ENCODE measurements around the gene RAB5IF. TPM values are rescaled to one million over a fixed set of nuclear protein-coding genes. Genes with fewer than 3 reads are reported as not detected.

The RAB5IF gene
- total and polyA plus RNA-seq, 2 of the 13 experiments (the other 11 are each of a cell fraction or from before 2014, with no cell fraction given) = 261 to 305 TPM

DNA sequence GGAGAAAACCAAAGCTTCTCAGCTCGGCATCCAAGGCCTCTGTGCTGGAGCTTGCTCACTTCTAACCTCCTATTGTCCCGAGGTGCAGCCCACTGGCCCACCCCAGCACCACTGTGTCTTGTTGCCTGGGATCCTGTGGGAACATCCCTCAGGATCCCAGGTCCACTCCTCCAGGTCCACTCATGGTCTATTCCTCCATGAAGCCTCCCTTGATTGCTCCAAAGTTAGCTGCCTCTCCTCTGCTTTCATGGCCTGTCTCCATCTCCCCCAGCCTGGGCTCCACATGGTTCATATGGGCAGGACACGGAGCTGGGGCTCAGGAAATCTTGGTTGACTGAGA lies 26.5 kb downstream of the RAB5IF start (continued):
- TF ChIP-seq ZNF674 (CRISPR knock-in tag; IDR thresholded peaks at IDR 0.05; ENCODE audit: low read depth) = 0 out of 2 replicates have a peak, but pooled peaks have one; percentile 55
- no peak for TF ChIP-seq GRHL1 (CRISPR knock-in tag; conservative IDR thresholded peaks at IDR 0.05)
- TF ChIP-seq ZNF577 (CRISPR knock-in tag; IDR thresholded peaks at IDR 0.05; ENCODE audit: borderline replicate concordance, low read depth) = no peak
- TF ChIP-seq, protein P1, sequence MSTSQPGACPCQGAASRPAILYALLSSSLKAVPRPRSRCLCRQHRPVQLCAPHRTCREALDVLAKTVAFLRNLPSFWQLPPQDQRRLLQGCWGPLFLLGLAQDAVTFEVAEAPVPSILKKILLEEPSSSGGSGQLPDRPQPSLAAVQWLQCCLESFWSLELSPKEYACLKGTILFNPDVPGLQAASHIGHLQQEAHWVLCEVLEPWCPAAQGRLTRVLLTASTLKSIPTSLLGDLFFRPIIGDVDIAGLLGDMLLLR (CRISPR knock-in tag; IDR thresholded peaks at IDR 0.05) = peak; percentile 31; the same call in 1 of the 2 replicates
- TF ChIP-seq RFXANK (CRISPR knock-in tag; IDR thresholded peaks at IDR 0.05) = no peak
- TF ChIP-seq CERS6 (CRISPR knock-in tag; IDR thresholded peaks at IDR 0.05) = 0 out of 2 replicates have a peak, but pooled peaks have one; percentile 45
- TF ChIP-seq, protein P2, sequence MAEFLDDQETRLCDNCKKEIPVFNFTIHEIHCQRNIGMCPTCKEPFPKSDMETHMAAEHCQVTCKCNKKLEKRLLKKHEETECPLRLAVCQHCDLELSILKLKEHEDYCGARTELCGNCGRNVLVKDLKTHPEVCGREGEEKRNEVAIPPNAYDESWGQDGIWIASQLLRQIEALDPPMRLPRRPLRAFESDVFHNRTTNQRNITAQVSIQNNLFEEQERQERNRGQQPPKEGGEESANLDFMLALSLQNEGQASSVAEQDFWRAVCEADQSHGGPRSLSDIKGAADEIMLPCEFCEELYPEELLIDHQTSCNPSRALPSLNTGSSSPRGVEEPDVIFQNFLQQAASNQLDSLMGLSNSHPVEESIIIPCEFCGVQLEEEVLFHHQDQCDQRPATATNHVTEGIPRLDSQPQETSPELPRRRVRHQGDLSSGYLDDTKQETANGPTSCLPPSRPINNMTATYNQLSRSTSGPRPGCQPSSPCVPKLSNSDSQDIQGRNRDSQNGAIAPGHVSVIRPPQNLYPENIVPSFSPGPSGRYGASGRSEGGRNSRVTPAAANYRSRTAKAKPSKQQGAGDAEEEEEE (CRISPR knock-in tag; IDR thresholded peaks at IDR 0.05; ENCODE audit: borderline replicate concordance) = 0 out of 2 replicates have a peak, but pooled peaks have one; percentile 4
- TF ChIP-seq CBX2 (IDR thresholded peaks at IDR 0.05; ENCODE audit: low read depth, low read length) = no peak
- no peak for TF ChIP-seq CBX2 (CRISPR knock-in tag; IDR thresholded peaks at IDR 0.05; ENCODE audit: low read depth)
- TF ChIP-seq ZNF878 (CRISPR knock-in tag; IDR thresholded peaks at IDR 0.05) = no peak
- no peak for TF ChIP-seq ZNF83 (CRISPR knock-in tag; IDR thresholded peaks at IDR 0.05; ENCODE audit: borderline replicate concordance)
- 0 out of 2 replicates have a peak, but pooled peaks have one; percentile 1 for TF ChIP-seq ZSCAN12 (CRISPR knock-in tag; IDR thresholded peaks at IDR 0.05)
- no peak for TF ChIP-seq SIN3A (IDR thresholded peaks at IDR 0.05; ENCODE audit: borderline replicate concordance, low read depth, low read length)
- no peak for TF ChIP-seq DPF2 (CRISPR knock-in tag; IDR thresholded peaks at IDR 0.05; ENCODE audit: borderline replicate concordance, low read depth)

Measured in HepG2 (cell line).